BJ (cell line): ENCODE measurements around the gene MIA. TPM values are rescaled to one million over a fixed set of nuclear protein-coding genes. Genes with fewer than 3 reads are reported as not detected.

ENCODE experiments used
- CTCF ChIA-PET: fragments of 350-600 bp; formaldehyde crosslinking; extraction: SDS; loops from one replicate; lab custom pipeline; 2021; ENCODE audit warnings: antibody characterized with exemption, inconsistent platforms; lab: Yijun Ruan, JAX
- POLR2A ChIA-PET: fragments of 300-600 bp; sonication (Branson Sonifier 250); formaldehyde crosslinking; extraction: SDS; loops from one replicate; lab custom pipeline; 2021; ENCODE audit warnings: antibody characterized with exemption; lab: Charles Lee
- DNase-seq: peaks from one replicate; pipeline ENCODE4 v3.0.0-alpha.2; 2011; ENCODE audit warnings: low read depth
- H3K27me3 ChIP-seq: 2 replicates; pipeline ENCODE4 v1.6.0; 2011; ENCODE audit warnings: low read length; ENCODE audit not compliant: control insufficient read depth, insufficient read depth
- H3K36me3 ChIP-seq: 2 replicates; pipeline ENCODE4 v1.5.1; 2011; ENCODE audit warnings: low read length; ENCODE audit not compliant: control insufficient read depth, insufficient read depth
- H3K4me3 ChIP-seq: 2 replicates; pipeline ENCODE4 v1.5.1; 2011; ENCODE audit warnings: low read depth, mild to moderate bottlenecking, control low read depth, low read length
- polyA plus RNA-seq: library from polyadenylated mRNA; depleted of rRNA; stranded (reverse); fragments of >200 nt; gene quantifications from 2 replicates; pipeline ENCODE4 v1.2.3, GENCODE V29; 2011
- TF ChIP-seq, protein P1 (sequence below): IDR thresholded peaks from 2 replicates; pipeline ENCODE4 v1.5.1; 2011; ENCODE audit warnings: low read depth, mild to moderate bottlenecking, control low read depth, inconsistent platforms, low read length, moderate library complexity; ENCODE audit not compliant: insufficient read depth

The MIA gene
- polyA plus RNA-seq, 1 experiment, result not detected

DNA sequence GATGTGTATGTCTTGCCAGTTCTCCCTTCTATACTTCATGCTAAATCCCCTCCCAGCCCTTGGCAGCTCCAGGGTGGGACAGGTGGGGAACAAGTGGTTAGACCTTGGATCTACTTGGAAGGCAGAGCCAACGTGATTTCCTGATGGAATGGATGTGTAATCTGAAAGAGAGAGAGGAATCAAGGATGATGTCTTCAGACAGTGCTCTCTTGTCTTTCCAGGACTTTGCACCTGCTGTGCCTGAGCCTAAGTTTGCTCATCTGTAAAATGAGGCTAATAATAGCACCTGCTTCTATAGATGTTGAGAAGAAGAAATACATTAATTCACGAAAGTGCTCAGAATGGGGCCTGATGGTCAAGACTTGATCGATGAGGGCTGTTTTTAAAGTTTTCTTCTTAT lies 16.7 kb downstream of the MIA start:
- TF ChIP-seq, protein P1, sequence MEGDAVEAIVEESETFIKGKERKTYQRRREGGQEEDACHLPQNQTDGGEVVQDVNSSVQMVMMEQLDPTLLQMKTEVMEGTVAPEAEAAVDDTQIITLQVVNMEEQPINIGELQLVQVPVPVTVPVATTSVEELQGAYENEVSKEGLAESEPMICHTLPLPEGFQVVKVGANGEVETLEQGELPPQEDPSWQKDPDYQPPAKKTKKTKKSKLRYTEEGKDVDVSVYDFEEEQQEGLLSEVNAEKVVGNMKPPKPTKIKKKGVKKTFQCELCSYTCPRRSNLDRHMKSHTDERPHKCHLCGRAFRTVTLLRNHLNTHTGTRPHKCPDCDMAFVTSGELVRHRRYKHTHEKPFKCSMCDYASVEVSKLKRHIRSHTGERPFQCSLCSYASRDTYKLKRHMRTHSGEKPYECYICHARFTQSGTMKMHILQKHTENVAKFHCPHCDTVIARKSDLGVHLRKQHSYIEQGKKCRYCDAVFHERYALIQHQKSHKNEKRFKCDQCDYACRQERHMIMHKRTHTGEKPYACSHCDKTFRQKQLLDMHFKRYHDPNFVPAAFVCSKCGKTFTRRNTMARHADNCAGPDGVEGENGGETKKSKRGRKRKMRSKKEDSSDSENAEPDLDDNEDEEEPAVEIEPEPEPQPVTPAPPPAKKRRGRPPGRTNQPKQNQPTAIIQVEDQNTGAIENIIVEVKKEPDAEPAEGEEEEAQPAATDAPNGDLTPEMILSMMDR, result no peak
- no peak for DNase-seq
- Histone ChIP-seq H3K36me3 (no peaks in the 10 kb centered on the region; the same call in 1 of the 2 replicates), H3K27me3 (no peaks in the 10 kb centered on the region), H3K4me3 (no peak overlapping the region)
- ChIA-PET POLR2A (no interaction called here), CTCF (no interaction called here)

DNA sequence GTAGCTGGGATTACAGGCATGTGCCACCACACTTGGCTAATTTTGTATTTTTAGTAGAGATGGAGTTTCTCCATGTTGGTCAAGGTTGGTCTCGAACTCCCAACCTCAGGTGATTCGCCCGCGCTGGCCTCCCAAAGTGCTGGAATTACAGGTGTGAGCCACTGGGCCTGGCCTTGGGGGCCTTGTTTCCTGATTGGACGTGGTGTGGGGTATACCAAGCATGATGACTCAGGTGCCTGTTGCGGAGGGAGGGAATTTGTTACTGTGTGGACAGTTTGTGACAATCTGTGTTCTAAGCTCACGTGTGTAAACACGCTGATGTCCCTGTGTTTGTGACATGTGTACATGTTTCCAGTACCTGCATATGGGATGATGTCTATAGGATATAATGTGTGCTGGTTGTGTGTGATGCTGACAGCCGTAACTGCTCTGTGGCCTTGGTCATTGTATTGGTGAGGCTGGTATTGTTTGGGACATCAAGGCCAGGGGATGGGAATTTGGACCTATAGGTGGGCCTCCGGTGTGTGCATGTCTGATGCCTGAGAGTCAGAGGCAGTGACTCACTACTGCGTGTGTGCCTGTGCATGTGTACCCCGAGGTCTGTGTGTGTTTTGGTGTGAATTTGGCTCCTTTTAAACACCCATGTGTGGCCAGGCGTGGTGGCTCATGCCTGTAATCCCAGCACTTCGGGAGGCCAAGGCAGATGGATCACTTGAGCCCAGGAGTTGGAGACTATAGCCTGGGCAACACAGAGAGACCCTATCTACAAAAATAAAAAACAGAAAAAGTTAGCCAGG lies 22.0 kb downstream of the MIA start:
- no peak overlapping the region for H3K4me3 ChIP-seq
- TF ChIP-seq, protein P1, result no peak
- CTCF ChIA-PET, result interaction anchor here (0.7 to 1.8 kb wide), 4 partner anchors 19 to 134 kb away, joined by 3 to 11 read pairs (median 4); partner anchors contain the start of gene RAB4B
- H3K36me3 ChIP-seq, result peaks cover 14% of the 10 kb centered on the region; the same call in 1 of the 2 replicates
- POLR2A ChIA-PET, result interaction anchor here (0.5 kb wide), 1 partner anchor 19 kb away, joined by 23 read pairs; the partner anchor contains the start of gene RAB4B
- no peaks in the 10 kb centered on the region for H3K27me3 ChIP-seq
- DNase-seq, result no peak

DNA sequence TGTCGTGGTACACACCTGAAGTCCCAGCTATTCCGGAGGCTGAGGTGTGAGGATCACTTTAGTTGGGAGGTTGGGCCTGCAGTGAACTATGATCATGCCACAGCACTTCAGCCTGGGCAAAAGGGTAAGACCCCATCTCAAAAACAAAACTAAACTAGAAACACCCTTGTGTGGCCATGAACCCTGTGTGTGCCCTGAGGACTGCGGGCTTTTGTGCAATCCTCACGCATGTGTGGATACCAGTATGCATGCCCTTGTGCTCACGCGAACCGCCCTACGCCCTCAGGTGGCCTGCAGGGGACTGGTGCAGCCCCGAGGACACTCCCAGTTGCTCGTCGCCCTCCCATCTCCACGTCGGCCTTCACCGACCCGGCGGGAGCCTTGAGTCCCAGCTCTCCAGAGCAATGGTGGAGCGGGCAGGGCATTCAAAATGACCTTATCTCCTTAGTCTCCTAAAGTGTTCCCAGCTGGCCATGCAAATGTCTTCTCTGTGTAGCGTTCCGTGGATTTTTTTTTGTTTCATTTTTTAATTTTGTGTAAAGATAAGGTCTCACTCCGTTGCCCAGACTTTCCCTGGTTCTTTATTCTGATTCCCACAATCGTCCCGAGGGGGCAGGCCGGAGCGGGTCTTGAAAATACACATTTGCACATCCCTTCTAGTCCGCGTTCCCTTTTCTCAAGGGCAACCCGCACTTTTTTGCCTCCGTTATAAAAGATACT lies 22.8 kb downstream of the MIA start:
- POLR2A ChIA-PET, result interaction anchor here (0.5 to 0.7 kb wide), 2 partner anchors 20 kb away, joined by 6 to 23 read pairs; partner anchors contain the start of gene RAB4B
- DNase-seq, result no peak
- Histone ChIP-seq H3K27me3 (no peaks in the 10 kb centered on the region), H3K36me3 (peaks cover 17% of the 10 kb centered on the region), H3K4me3 (peak overlapping the region; percentile 43)
- TF ChIP-seq, protein P1, result peak; percentile 55
- CTCF ChIA-PET, result interaction anchor here (0.7 to 1.8 kb wide), 8 partner anchors 9 to 434 kb away, joined by 3 to 11 read pairs (median 4); partner anchors contain the start of gene RAB4B

DNA sequence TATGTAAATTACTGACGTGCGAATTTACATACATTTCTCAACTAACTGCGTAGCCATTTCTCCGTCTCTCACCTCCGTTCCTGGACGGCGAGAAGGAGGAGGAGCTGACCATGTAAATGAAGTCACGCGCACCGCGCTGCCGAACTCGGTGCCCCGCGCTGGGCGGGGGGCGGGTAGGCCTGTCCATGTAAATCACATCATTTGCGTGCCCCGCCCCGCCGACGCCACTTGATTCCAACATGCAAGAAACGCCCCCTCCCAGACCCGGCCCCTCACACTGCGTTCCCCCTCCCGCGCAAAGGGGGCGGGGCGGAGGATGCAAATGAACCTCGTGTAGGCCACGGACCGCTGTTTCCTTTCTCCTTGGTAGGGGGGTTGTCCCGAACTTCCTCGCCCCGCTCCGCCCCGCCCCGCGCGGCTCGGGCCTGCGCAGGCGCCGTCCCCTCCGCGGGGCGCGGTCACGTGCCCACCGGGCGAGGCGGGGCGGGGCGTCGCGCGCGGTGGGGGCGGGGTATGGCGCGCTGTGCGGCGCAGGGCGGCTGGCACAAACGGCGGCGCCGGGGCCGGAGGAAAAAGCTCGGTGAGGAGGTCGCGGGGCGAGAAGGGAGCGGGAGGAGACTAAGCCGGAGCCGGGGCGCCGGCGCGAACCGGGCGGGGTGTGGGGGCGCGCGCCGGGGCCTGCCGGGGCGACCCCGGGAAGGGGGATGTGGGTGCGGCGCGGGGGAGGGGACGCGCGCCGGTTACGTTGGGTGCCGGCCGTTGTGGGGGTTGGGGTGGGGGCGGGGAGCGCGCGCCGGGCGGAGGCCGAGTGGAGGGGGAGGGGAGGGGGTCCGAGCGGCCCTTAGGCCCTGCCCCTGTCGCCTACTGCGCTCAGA lies 23.6 kb downstream of the MIA start, which contains the start of gene EGLN2:
TSS of gene EGLN2 (plus strand) at position 509 of the 875 bp plus-strand sequence. CDS start 1,382 bp downstream, outside the sequence.
- peak; percentile 97 for DNase-seq
- Histone ChIP-seq H3K27me3 (no peaks in the 10 kb centered on the region), H3K36me3 (peaks cover 18% of the 10 kb centered on the region), H3K4me3 (peak within 1 kb of the TSS; percentile 92)
- TF ChIP-seq, protein P1, result no peak
- ChIA-PET POLR2A (interaction anchor here (0.6 to 0.7 kb wide), 3 partner anchors 9 to 435 kb away, joined by 3 to 6 read pairs (median 3); partner anchors contain the start of gene RAB4B), CTCF (interaction anchor here (0.7 to 1.8 kb wide), 7 partner anchors 8 to 434 kb away, joined by 3 to 11 read pairs (median 4); partner anchors contain the start of gene RAB4B)
